ENCODE data around the gene CNOT4. TPM values are rescaled to one million over a fixed set of nuclear protein-coding genes. Genes with fewer than 3 reads are reported as not detected.

CNOT4 gene
- total and polyA plus RNA-seq, 10 of the 15 experiments (the other 5 are each of a cell fraction or from before 2014, with no cell fraction given) = 9.4 to 29.6 (median 16.6) TPM

GRCh38 chr7:135359615-135360014 lies 150.3 kb downstream of the CNOT4 start (continued):
- no peak for TF ChIP-seq KAT2A (conservative IDR thresholded peaks at IDR 0.05; ENCODE audit: control insufficient read depth, low read depth, low read length)
- no peak for TF ChIP-seq YY1 (IDR thresholded peaks at IDR 0.05; ENCODE audit: low read depth, low read length)
- TF ChIP-seq ETV6 (conservative IDR thresholded peaks at IDR 0.05 in 1 of 2, IDR thresholded peaks at IDR 0.05 in 1 of 2; ENCODE audit: borderline replicate concordance in 1 of 2, low read depth in 1 of 2) = no peak
- no peak for TF ChIP-seq CBFB (IDR thresholded peaks at IDR 0.05; ENCODE audit: low read depth)

GRCh38 chr7:135355377-135356048 lies 154.4 kb downstream of the CNOT4 start:
- in situ Hi-C loops (cut with MboI) = no loop called here
- Histone ChIP-seq H4K20me1 (ENCODE audit: control insufficient read depth, insufficient read depth) (no peaks in the 10 kb centered on the region), H3K36me3 (ENCODE audit: control insufficient read depth in 2 of 2, insufficient read depth in 2 of 2, low read length in 1 of 2) (no peaks in the 10 kb centered on the region), H3K9me3 (replicated peaks; ENCODE audit: control insufficient read depth, insufficient read depth, low read length) (no peaks in the 10 kb centered on the region), H3K4me3 (no peak overlapping the region), H2AFZ (ENCODE audit: control insufficient read depth, low read depth, low read length) (no peak overlapping the region), H3K27me3 (replicated peaks in 1 of 2; ENCODE audit: control insufficient read depth in 2 of 2, insufficient read depth in 2 of 2, low read length in 1 of 2) (no peaks in the 10 kb centered on the region; a peak in 1 of 4 replicates), H3K79me2 (ENCODE audit: control insufficient read depth, insufficient read depth, low read length) (no peaks in the 10 kb centered on the region), H3K4me2 (ENCODE audit: control insufficient read depth, insufficient read depth) (no peak overlapping the region), H3K27ac (ENCODE audit: control insufficient read depth, insufficient read depth) (no peak overlapping the region), H3K4me1 (ENCODE audit: control insufficient read depth, insufficient read depth, low read length) (no peaks in the 10 kb centered on the region), H3K9ac (ENCODE audit: control insufficient read depth, insufficient read depth, low read length) (no peak overlapping the region)
- no peak for FAIRE-seq
- RAD21 ChIA-PET (ENCODE audit: unreplicated experiment) = no interaction called here
- intact Hi-C loops (cut with micrococcal nuclease; ENCODE audit: unreplicated experiment) = no loop called here
- 19% methylated on average over 4 of the region's 4 CpGs for WGBS (ENCODE audit: insufficient coverage, insufficient replicate concordance, low lambda C conversion rate, missing lambda C conversion rate)
- CTCF ChIA-PET = interaction anchor here (1.0 to 1.8 kb wide), 7 partner anchors 20 to 289 kb away, joined by 3 to 8 read pairs (median 4); no protein-coding TSS in a partner anchor
- BruUV-seq (replicated peaks) = no TSS peak
- SMC1A ChIA-PET (ENCODE audit: uncharacterized antibody, unreplicated experiment) = interaction anchor here (0.6 to 2.1 kb wide), 3 partner anchors 75 to 445 kb away, joined by 3 to 10 read pairs (median 6); no protein-coding TSS in a partner anchor
- peak; percentile 53 for ATAC-seq
- TF ChIP-seq ZNF622 (IDR thresholded peaks at IDR 0.05) = no peak
- TF ChIP-seq RELA (IDR thresholded peaks at IDR 0.05; ENCODE audit: borderline replicate concordance, partially characterized antibody) = no peak
- no peak for TF ChIP-seq IRF5 (IDR thresholded peaks at IDR 0.05; ENCODE audit: borderline replicate concordance)
- TF ChIP-seq EGR1 (IDR thresholded peaks at IDR 0.05; ENCODE audit: borderline replicate concordance in 1 of 2, low read depth in 2 of 2, low read length in 2 of 2) = no peak
- TF ChIP-seq CHD1 (IDR thresholded peaks at IDR 0.05; ENCODE audit: low read depth, low read length) = no peak
- no peak for DNase-seq (ENCODE audit: low read depth, low spot score)
- POLR2A ChIA-PET = no interaction called here

Measured in GM12878 (cell line).